ENCODE measurements around the gene SPPL2A.
A peak's percentile ranks its signal among the peaks of the same experiment; 100 is the strongest.

Gene SPPL2A

DNA sequence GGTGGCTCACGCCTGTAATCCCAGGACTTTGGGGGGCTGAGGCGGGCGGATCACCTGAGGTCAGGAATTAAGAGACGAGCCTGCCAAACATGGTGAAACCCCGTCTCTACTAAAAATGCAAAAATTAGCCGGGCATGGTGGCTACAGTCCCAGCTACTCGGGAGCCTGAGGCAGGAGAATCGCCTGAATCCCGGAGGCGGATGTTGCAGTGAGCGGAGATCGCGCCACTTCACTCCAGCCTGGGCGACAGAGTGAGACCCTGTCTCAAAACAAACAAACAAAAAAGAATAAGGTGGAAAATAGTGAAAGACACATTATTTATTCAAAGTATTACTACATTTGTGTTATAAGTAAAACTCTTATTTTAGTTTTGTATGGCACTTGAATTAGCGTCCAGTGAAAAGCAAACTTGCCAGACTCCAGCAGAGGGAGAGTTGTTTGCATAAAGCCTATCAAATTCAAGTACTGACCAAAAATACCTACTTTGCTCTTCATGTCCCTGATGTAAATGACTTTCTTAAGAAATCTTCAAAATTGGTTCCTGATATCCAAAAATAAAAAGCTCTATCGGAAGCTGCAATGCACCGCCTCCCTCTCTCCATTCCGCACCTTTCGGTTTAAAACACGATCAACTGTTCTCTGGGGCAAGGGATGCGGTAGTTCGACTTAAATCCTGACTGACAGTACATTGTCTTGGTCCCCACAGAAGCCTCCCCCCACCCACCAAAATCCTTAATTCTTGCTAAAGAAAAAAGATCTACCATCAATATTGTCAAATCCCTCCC, 80.1 kb downstream of the SPPL2A start:
- Mint-ChIP-seq H3K27ac (peak overlapping the region; percentile 99), H3K36me3 (ENCODE audit: low read depth) (peaks cover 45% of the 10 kb centered on the region), H3K27me3 (no peaks in the 10 kb centered on the region), H3K4me1 (ENCODE audit: low read depth) (peaks cover 66% of the 10 kb centered on the region), H3K9me3 (no peaks in the 10 kb centered on the region), H3K4me3 (peak overlapping the region; percentile 89)

DNA sequence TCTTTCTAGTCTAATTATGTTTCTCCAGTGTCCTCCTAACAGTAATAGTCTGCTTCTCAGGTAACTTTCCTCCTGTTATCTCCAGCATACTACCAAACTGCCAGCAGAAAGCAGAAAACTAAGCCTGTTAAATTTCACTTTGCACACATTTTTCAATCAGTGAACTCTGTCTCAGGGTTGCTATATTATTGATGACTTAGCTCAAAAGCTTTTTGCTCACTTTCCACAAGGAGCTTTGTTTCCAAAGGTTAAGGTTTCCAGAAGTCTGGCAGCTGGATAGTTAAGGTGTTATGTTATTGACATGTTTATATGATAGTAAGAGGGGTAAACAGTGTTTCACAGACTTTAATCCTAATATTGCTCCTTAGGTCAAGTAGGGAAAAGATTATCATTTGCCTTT, 84.0 kb downstream of the SPPL2A start:
- peaks cover 58% of the 10 kb centered on the region for H3K4me1 Mint-ChIP-seq (ENCODE audit: low read depth)
- H3K36me3 Mint-ChIP-seq (ENCODE audit: low read depth), result peaks cover 53% of the 10 kb centered on the region
- no peaks in the 10 kb centered on the region for H3K9me3 Mint-ChIP-seq
- H3K27ac Mint-ChIP-seq, result peak overlapping the region; percentile 53
- H3K27me3 Mint-ChIP-seq, result no peaks in the 10 kb centered on the region
- peak overlapping the region; percentile 47 for H3K4me3 Mint-ChIP-seq

DNA sequence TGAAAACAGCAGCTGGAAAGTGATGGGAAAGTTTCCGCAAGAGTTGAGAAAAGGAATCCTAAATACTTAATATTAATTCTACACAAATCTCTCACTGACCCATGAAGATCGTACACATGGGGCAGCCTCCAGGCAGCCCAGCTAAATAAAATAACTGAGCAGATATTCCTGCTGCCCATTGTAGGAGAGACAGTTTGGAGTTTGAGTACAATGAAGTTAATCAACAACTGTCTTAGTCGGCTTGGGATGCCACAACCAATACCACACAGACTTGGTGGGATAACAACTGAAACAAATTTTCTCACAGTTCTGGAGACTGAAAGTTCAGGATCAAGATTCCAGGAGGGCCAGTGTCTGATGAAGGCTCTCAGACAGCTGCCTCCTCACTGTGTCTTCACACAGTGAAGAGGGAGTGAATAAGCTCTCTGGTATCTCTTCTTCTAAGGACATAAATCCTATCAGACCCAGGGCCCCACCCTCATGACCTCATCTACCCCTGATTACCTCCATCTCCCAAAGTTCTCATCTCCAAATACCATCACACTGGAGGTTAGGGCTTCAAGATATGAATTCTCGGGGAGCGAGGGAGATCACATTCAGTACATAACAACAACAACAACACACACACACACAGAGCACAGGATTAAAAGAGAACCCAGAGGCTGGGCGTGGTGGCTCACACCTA, 88.6 kb downstream of the SPPL2A start:
- Mint-ChIP-seq H3K27ac (peak overlapping the region; percentile 74), H3K27me3 (no peaks in the 10 kb centered on the region), H3K9me3 (no peaks in the 10 kb centered on the region), H3K4me1 (ENCODE audit: low read depth) (peaks cover 19% of the 10 kb centered on the region), H3K36me3 (ENCODE audit: low read depth) (peaks cover 28% of the 10 kb centered on the region), H3K4me3 (no peak overlapping the region)

DNA sequence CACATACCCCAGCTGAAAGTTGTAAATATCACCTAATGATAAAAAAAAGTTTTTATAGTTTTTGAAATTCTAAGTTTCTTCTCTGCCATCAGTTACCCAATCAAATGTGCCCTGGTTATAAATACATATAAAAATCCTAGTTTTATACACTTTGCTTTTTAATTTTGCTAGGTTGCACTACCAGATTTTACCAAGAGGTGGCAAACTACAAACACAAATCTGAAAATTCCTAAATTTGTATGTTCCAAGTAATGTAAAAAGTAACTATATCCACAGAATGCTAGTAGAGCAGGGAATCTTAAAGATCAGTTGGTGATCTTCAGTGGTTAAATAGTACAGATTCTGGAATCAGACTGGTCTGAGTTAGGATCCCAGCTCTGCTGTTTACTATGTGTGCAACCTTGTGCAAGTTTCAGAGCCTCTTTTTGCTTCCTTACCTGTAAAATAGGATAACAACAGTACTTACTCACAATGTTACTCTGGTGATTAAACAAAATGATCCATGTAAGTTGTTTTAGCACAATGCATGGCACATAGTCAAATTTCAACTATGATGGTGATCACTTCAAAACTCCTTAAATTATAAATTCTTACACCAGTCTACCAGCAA, 89.9 kb downstream of the SPPL2A start:
- Mint-ChIP-seq H3K36me3 (ENCODE audit: low read depth) (peaks cover 25% of the 10 kb centered on the region), H3K27ac (no peak overlapping the region), H3K4me3 (no peak overlapping the region), H3K9me3 (no peaks in the 10 kb centered on the region), H3K27me3 (no peaks in the 10 kb centered on the region), H3K4me1 (ENCODE audit: low read depth) (peaks cover 18% of the 10 kb centered on the region)

DNA sequence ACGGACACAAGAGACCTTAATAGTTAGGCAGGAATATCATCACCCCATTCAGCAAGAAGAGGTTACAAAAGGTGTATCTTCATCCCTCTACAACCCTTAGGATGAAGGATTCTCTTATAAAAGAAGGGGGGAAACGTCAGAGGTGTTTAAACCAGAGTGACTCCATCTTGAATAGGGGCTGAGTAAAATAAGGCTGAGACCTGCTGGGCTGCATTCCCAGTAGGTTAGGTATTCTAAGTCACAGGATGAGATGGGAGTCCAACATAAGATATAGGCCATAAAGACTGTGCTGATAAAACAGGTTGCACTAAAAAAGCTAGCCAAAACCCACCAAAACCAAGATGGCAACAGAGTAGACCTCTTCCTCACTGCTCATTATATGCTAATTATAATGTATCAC, 95.4 kb downstream of the SPPL2A start:
- Mint-ChIP-seq H3K4me1 (ENCODE audit: low read depth) (peaks cover 11% of the 10 kb centered on the region), H3K9me3 (no peaks in the 10 kb centered on the region), H3K4me3 (no peak overlapping the region), H3K36me3 (ENCODE audit: low read depth) (peaks cover 36% of the 10 kb centered on the region), H3K27me3 (no peaks in the 10 kb centered on the region), H3K27ac (no peak overlapping the region)

DNA sequence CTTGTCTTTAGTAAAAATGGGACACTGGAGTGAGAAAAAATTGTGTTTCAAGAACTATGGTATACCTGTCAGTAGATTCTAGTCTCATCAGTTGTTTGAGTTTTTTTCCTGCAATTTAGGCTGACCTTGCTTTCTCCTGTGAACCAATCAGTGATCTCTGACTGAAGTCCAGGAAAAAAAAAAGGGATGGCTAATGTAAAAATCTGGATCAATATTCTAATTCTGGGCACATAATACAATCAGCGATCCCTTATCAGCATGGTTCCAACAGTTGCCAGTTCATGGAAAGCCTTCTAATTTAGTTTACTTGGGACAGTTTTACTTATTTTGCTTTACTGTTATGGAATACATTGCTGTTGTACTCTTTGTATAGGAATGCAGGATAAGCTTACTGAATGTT, 95.9 kb downstream of the SPPL2A start:
- no peak overlapping the region for H3K4me3 Mint-ChIP-seq
- H3K27ac Mint-ChIP-seq, result no peak overlapping the region
- H3K27me3 Mint-ChIP-seq, result no peaks in the 10 kb centered on the region
- no peaks in the 10 kb centered on the region for H3K9me3 Mint-ChIP-seq
- peaks cover 11% of the 10 kb centered on the region for H3K4me1 Mint-ChIP-seq (ENCODE audit: low read depth)
- H3K36me3 Mint-ChIP-seq (ENCODE audit: low read depth), result peaks cover 38% of the 10 kb centered on the region

DNA sequence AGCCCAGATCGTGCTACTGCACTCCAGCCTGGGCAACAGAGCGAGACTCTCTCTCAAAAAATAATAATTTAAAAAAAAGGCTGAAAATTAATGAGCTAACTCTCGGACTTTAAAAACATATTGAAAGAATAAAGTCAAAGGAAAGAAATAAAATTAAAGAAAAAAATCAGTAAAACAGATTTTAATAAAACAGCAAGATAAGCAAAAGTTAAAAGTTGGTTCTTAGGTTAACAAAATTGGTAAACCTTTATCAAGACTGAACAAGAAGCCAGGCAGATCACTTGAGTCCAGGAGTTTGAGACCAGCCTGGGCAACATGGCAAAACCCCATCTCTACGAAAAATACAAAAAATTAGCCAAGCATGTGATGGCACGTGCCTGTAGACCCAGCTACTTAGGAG, 99.6 kb downstream of the SPPL2A start:
- Mint-ChIP-seq H3K4me1 (ENCODE audit: low read depth) (peaks cover 6% of the 10 kb centered on the region), H3K9me3 (no peaks in the 10 kb centered on the region), H3K36me3 (ENCODE audit: low read depth) (peaks cover 47% of the 10 kb centered on the region), H3K27me3 (no peaks in the 10 kb centered on the region), H3K27ac (peak overlapping the region; percentile 18), H3K4me3 (no peak overlapping the region)

DNA sequence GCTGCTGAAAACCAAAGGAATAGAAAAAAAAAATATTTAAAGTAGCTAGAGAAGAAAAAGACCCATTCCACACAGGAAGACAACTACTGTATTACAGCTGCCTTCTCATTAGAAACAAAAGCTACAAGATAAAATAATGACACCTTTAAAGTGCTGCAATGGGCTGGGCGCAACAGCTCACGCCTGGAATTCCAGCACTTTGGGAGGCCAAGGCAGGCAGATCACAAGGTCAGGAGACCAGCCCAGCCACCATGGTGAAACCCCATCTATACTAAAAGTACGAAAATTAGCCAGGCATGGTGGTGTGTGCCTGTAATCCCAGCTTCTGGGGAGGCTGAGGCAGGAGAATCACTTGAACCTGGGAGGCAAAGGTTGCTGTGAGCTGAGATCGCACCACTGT, 110.0 kb downstream of the SPPL2A start:
- Mint-ChIP-seq H3K9me3 (no peaks in the 10 kb centered on the region), H3K4me3 (no peak overlapping the region), H3K27ac (no peak overlapping the region), H3K27me3 (no peaks in the 10 kb centered on the region), H3K36me3 (ENCODE audit: low read depth) (peaks cover 61% of the 10 kb centered on the region), H3K4me1 (ENCODE audit: low read depth) (peaks cover 31% of the 10 kb centered on the region)

DNA sequence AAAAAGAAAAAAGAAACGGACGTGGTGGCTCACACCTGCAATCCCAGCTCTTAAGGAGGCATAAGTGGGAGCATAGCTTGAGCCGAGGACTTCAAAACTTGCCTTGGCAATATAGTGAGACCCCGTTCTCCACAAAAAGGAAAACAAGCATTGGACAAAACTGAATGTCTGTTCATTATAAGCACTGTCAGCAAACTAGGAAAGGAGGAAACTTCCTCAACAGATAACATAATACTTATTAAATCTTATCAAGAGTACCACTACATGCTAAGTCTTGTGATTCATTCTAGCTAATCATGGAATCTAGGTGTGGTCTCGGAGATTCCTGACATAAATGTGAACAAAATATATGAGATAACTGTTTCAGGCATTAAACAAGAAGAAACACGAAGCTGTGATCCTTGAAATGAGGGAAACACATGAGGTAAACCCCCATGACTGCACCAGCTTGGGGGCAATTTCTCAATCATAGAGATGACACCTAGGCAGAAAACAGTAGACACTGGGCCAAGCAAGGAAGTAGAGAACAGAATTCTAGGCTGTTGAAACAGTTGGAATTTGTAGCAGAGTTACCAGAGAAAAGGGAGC, 112.3 kb downstream of the SPPL2A start:
- Mint-ChIP-seq H3K4me3 (no peak overlapping the region), H3K36me3 (ENCODE audit: low read depth) (peaks cover 60% of the 10 kb centered on the region), H3K27me3 (no peaks in the 10 kb centered on the region), H3K4me1 (ENCODE audit: low read depth) (peaks cover 30% of the 10 kb centered on the region), H3K27ac (peak overlapping the region; percentile 77), H3K9me3 (no peaks in the 10 kb centered on the region)

DNA sequence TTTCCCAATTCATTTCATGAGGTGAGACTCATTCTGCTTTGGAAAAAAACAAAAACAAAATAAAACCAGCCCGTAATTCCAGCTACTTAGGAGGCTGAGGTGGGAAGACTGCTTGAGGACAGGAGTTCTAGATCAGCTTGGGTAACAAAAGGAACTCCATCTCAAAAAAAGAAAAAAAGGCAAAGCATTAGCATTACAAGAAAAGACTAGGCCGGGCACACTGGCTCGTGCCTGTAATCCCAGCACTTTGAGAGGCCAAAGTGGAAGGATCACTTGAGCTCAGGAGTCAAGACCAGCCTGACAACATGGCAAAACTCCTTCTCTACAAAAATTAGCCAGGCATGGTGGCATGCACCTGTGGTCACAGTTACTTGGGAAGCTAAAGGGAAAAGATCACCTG, 112.8 kb downstream of the SPPL2A start:
- Mint-ChIP-seq H3K4me1 (ENCODE audit: low read depth) (peaks cover 30% of the 10 kb centered on the region), H3K27ac (no peak overlapping the region)

More for the DNA sequence above, 112.8 kb downstream of the SPPL2A start:
- H3K4me3 Mint-ChIP-seq, result no peak overlapping the region
- peaks cover 60% of the 10 kb centered on the region for H3K36me3 Mint-ChIP-seq (ENCODE audit: low read depth)
- H3K9me3 Mint-ChIP-seq, result no peaks in the 10 kb centered on the region
- H3K27me3 Mint-ChIP-seq, result no peaks in the 10 kb centered on the region

Measured in stimulated activated naive CD8-positive, alpha-beta T cell treated with anti-CD3 and anti-CD28 coated beads, Interleukin-15, Interleukin-2, amounts not matched to agents 100 ng/mL and 50 ng/mL, for 24 hours (primary cell).